A673 (cell line): Measurements from ENCODE around the gene DIS3L2.

Experiments
- EZH2 ChIP-seq: fragments of 200-600 bp; sonication (generic); IDR thresholded peaks from 2 replicates; pipeline ENCODE4 v1.6.1; 2017; ENCODE audit warnings: borderline replicate concordance, low read depth, mild to moderate bottlenecking, mixed read lengths, antibody characterized with exemption, low read length; ENCODE audit not compliant: poor library complexity, severe bottlenecking
- TF ChIP-seq, protein P1 (sequence below): fragments of 300-800, 200-600 bp; sonication (generic); conservative IDR thresholded peaks from 2 replicates; pipeline ENCODE4 v1.5.1; 2017; ENCODE audit warnings: low read depth, mild to moderate bottlenecking, antibody characterized with exemption, low read length, moderate library complexity, mixed read lengths

DNA sequence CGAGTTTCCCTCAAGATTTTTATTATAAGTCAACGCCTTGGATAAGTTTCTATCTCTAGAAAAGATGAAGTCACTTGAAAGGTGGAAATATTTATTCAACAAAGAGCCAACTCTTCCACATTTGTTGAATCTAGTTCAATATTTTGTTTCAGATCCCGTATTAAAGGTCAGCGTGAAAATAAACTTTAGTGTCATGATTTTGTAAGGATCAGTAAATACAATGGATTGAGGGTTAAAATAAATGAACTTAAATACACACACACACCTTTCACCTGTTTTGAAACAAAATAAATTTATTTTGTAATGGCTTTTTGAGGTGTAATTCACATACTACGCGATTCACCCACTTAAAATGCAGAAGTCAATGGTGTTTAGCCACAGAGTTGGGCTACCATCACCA is 19.3 kb upstream of the DIS3L2 start:
- TF ChIP-seq, protein P1, sequence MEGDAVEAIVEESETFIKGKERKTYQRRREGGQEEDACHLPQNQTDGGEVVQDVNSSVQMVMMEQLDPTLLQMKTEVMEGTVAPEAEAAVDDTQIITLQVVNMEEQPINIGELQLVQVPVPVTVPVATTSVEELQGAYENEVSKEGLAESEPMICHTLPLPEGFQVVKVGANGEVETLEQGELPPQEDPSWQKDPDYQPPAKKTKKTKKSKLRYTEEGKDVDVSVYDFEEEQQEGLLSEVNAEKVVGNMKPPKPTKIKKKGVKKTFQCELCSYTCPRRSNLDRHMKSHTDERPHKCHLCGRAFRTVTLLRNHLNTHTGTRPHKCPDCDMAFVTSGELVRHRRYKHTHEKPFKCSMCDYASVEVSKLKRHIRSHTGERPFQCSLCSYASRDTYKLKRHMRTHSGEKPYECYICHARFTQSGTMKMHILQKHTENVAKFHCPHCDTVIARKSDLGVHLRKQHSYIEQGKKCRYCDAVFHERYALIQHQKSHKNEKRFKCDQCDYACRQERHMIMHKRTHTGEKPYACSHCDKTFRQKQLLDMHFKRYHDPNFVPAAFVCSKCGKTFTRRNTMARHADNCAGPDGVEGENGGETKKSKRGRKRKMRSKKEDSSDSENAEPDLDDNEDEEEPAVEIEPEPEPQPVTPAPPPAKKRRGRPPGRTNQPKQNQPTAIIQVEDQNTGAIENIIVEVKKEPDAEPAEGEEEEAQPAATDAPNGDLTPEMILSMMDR: no peak
- no peak for TF ChIP-seq EZH2
